ENCODE results near the gene MYH14. TPM values are rescaled to one million over a fixed set of nuclear protein-coding genes. Genes with fewer than 3 reads are reported as not detected.

Gene MYH14
- total and polyA plus RNA-seq, 2 of the 4 experiments (the other 2 are of a cell fraction), result not detected

- H2AFZ ChIP-seq (replicated peaks; ENCODE audit: low read length, poor library complexity), result no peak overlapping the region
- no peaks in the 10 kb centered on the region for H3K27me3 ChIP-seq (ENCODE audit: control insufficient read depth, insufficient read depth, low read length)
- TF ChIP-seq SMC3 (IDR thresholded peaks at IDR 0.05; ENCODE audit: low read depth, low read length) (no peak), MAFK (IDR thresholded peaks at IDR 0.05; ENCODE audit: low read depth, low read length) (no peak), FOS (IDR thresholded peaks at IDR 0.05; ENCODE audit: low read depth, low read length) (no peak), NFE2L2 (IDR thresholded peaks at IDR 0.05; ENCODE audit: low read depth, low read length) (no peak)
- TF ChIP-seq, protein P1, sequence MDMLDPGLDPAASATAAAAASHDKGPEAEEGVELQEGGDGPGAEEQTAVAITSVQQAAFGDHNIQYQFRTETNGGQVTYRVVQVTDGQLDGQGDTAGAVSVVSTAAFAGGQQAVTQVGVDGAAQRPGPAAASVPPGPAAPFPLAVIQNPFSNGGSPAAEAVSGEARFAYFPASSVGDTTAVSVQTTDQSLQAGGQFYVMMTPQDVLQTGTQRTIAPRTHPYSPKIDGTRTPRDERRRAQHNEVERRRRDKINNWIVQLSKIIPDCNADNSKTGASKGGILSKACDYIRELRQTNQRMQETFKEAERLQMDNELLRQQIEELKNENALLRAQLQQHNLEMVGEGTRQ (IDR thresholded peaks at IDR 0.05; ENCODE audit: low read depth, low read length), result no peak
- intact Hi-C loops (cut with micrococcal nuclease) (no loop called here), in situ Hi-C loops (cut with MboI; ENCODE audit: low sequenced_read_pairs) (no loop called here), dilution Hi-C loops (cut with HindIII; ENCODE audit: low sequenced_read_pairs, unreplicated experiment) (no loop called here)
- H2BK15ac ChIP-seq (ENCODE audit: low read depth, low read length), result no peak overlapping the region
- H3K27ac ChIP-seq (ENCODE audit: insufficient read depth, low read length), result no peak overlapping the region
- H3K4me2 ChIP-seq (ENCODE audit: low read depth, low read length), result no peak overlapping the region
- no peak overlapping the region for H3K4me3 ChIP-seq (ENCODE audit: insufficient read depth, low read depth, low read length)
- no peak overlapping the region for H3K9ac ChIP-seq (ENCODE audit: low read depth, low read length)
- H3K79me1 ChIP-seq (ENCODE audit: low read depth in 1 of 2, low read length in 2 of 2), result no peaks in the 10 kb centered on the region
- no peak overlapping the region for H4K91ac ChIP-seq (ENCODE audit: insufficient read depth, low read depth, low read length)
- H3K56ac ChIP-seq (ENCODE audit: extremely low read depth, insufficient read depth, low read length), result no peak overlapping the region
- H3K18ac ChIP-seq (ENCODE audit: low read depth, low read length), result no peak overlapping the region
- H2BK5ac ChIP-seq (ENCODE audit: low read depth, low read length, poor library complexity, severe bottlenecking), result no peak overlapping the region
- no peak for DNase-seq
- no peak overlapping the region for H3K23ac ChIP-seq (ENCODE audit: low read depth, low read length)
- ChIA-PET CTCF (no interaction called here), POLR2A (ENCODE audit: unreplicated experiment) (no interaction called here)
- H2AK5ac ChIP-seq (ENCODE audit: low read depth, low read length), result no peak overlapping the region
- no peak for ATAC-seq (ENCODE audit: low read depth)
- no peak overlapping the region for H4K5ac ChIP-seq (ENCODE audit: low read depth, low read length)
- no peak overlapping the region for H2BK20ac ChIP-seq (ENCODE audit: low read depth, low read length)
- no peak overlapping the region for H2AK9ac ChIP-seq (replicated peaks; ENCODE audit: low read depth, low read length, poor library complexity)
- H3K14ac ChIP-seq (replicated peaks; ENCODE audit: low read depth, low read length), result no peak overlapping the region
- H3K36me3 ChIP-seq (ENCODE audit: control insufficient read depth, insufficient read depth, low read length), result no peaks in the 10 kb centered on the region
- H3K9me3 ChIP-seq (ENCODE audit: control insufficient read depth, insufficient read depth, low read length), result peaks cover 8% of the 10 kb centered on the region
- H3K9me1 ChIP-seq (ENCODE audit: insufficient read depth, low read length), result no peaks in the 10 kb centered on the region
- no peak overlapping the region for H4K8ac ChIP-seq (ENCODE audit: low read depth in 2 of 2, low read length in 2 of 2)
- H3K4ac ChIP-seq (ENCODE audit: low read depth, low read length), result no peak overlapping the region
- H4K20me1 ChIP-seq (ENCODE audit: insufficient read depth, low read length), result no peaks in the 10 kb centered on the region
- H2BK120ac ChIP-seq (ENCODE audit: low read depth, low read length), result no peak overlapping the region
- no peaks in the 10 kb centered on the region for H3K4me1 ChIP-seq (ENCODE audit: control insufficient read depth, insufficient read depth, low read length)
- 60% methylated on average over 1 of the region's 7 CpGs; no CpG with 5 or more reads in 1 of the 2 experiments for WGBS, 2 experiments (ENCODE audit: extremely low coverage in 2 of 2, insufficient read length in 1 of 2)
- BruUV-seq (replicated peaks), result no TSS peak
These were observed 5.7 kb downstream of the MYH14 start for GRCh38 chr19:50209131-50209530.

Measured in IMR-90 (cell line).